Loucy (cell line): ENCODE results near the gene PACC1.

Source experiments
- H2AFZ ChIP-seq: fragments of 200-600 bp; sonication (generic); 2 replicates; pipeline ENCODE4 v1.6.0; 2016; ENCODE audit warnings: antibody characterized with exemption, mild to moderate bottlenecking, low read length, moderate library complexity
- H3F3A ChIP-seq: fragments of 200-600 bp; 2 replicates; pipeline ENCODE4 v1.6.0; 2016; ENCODE audit warnings: antibody characterized with exemption, low read depth, mild to moderate bottlenecking
- H3K27me3 ChIP-seq: fragments of 200-600 bp; sonication (generic); 2 replicates; pipeline ENCODE4 v1.6.1; 2014; ENCODE audit warnings: low read length, mild to moderate bottlenecking; ENCODE audit not compliant: insufficient read depth, poor library complexity, severe bottlenecking
- H3K36me3 ChIP-seq: fragments of 200-600 bp; sonication (generic); 2 replicates; pipeline ENCODE4 v1.6.1; 2016; ENCODE audit warnings: low read length; ENCODE audit not compliant: insufficient read depth
- H3K4me1 ChIP-seq: fragments of 200-600 bp; sonication (generic); 2 replicates; pipeline ENCODE4 v1.5.1; 2014; ENCODE audit warnings: low read length, mild to moderate bottlenecking; ENCODE audit not compliant: insufficient read depth, poor library complexity, severe bottlenecking
- H3K4me2 ChIP-seq: fragments of 200-600 bp; sonication (generic); 2 replicates; pipeline ENCODE4 v1.6.0; 2014; ENCODE audit warnings: antibody characterized with exemption, low read length, low read depth, mild to moderate bottlenecking; ENCODE audit not compliant: poor library complexity, severe bottlenecking
- H3K4me3 ChIP-seq: fragments of 200-600 bp; sonication (generic); 2 replicates; pipeline ENCODE4 v1.5.1; 2014; ENCODE audit warnings: low read length, mild to moderate bottlenecking, mixed read lengths; ENCODE audit not compliant: poor library complexity, severe bottlenecking
- H3K79me2 ChIP-seq: fragments of 200-600 bp; sonication (generic); 2 replicates; pipeline ENCODE4 v1.6.1; 2014; ENCODE audit warnings: low read length; ENCODE audit not compliant: insufficient read depth
- H3K9ac ChIP-seq: fragments of 200-600 bp; sonication (generic); 2 replicates; pipeline ENCODE4 v1.6.0; 2014; ENCODE audit warnings: mild to moderate bottlenecking, low read depth, low read length, moderate library complexity; ENCODE audit not compliant: poor library complexity, severe bottlenecking
- H3K9me2 ChIP-seq: fragments of 200-600 bp; sonication (generic); replicated peaks from 2 replicates; pipeline ENCODE4 v1.6.1; 2016; ENCODE audit warnings: low read depth, low read length, mixed read lengths
- H3K9me3 ChIP-seq: fragments of 200-600 bp; sonication (generic); 2 replicates; pipeline ENCODE4 v1.6.1; 2014; ENCODE audit warnings: mild to moderate bottlenecking, antibody characterized with exemption, low read length, low read depth; ENCODE audit not compliant: insufficient read depth
- H4K20me1 ChIP-seq: fragments of 200-600 bp; sonication (generic); 2 replicates; pipeline ENCODE4 v1.6.0; 2014; ENCODE audit warnings: antibody characterized with exemption, low read length, mild to moderate bottlenecking; ENCODE audit not compliant: insufficient read depth, poor library complexity, severe bottlenecking
- CTCF ChIP-seq: fragments of 200-600 bp; sonication (generic); conservative IDR thresholded peaks from 2 replicates; pipeline ENCODE4 v1.5.1; 2014; ENCODE audit warnings: mild to moderate bottlenecking, antibody characterized with exemption, low read length
- EZH2phosphoT487 ChIP-seq: fragments of 200-600 bp; IDR thresholded peaks from 2 replicates; pipeline ENCODE4 v1.6.1; 2018; ENCODE audit warnings: antibody characterized with exemption, mild to moderate bottlenecking, moderate library complexity, borderline replicate concordance

Gene PACC1

GRCh38 chr1:212431644-212432043, 17.0 kb upstream of the PACC1 start:
- H3K9me2 ChIP-seq, result no peaks in the 10 kb centered on the region
- H3K4me1 ChIP-seq, result peaks cover 25% of the 10 kb centered on the region
- H3K36me3 ChIP-seq, result no peaks in the 10 kb centered on the region
- H2AFZ ChIP-seq, result no peak overlapping the region
- H3F3A ChIP-seq, result no peaks in the 10 kb centered on the region
- H3K79me2 ChIP-seq, result no peaks in the 10 kb centered on the region
- H4K20me1 ChIP-seq, result no peaks in the 10 kb centered on the region
- no peak overlapping the region for H3K9ac ChIP-seq
- no peak overlapping the region for H3K4me2 ChIP-seq
- H3K4me3 ChIP-seq, result no peak overlapping the region
- TF ChIP-seq EZH2phosphoT487, result no peak
- no peak for TF ChIP-seq CTCF
- H3K9me3 ChIP-seq, result no peaks in the 10 kb centered on the region
- no peaks in the 10 kb centered on the region for H3K27me3 ChIP-seq

- Histone ChIP-seq H3K79me2 (no peaks in the 10 kb centered on the region), H3K9me3 (no peaks in the 10 kb centered on the region), H3F3A (no peaks in the 10 kb centered on the region), H3K27me3 (no peaks in the 10 kb centered on the region), H3K4me1 (peaks cover 25% of the 10 kb centered on the region), H2AFZ (no peak overlapping the region), H3K4me3 (no peak overlapping the region), H4K20me1 (no peaks in the 10 kb centered on the region), H3K4me2 (no peak overlapping the region), H3K9me2 (no peaks in the 10 kb centered on the region), H3K36me3 (no peaks in the 10 kb centered on the region), H3K9ac (no peak overlapping the region)
- no peak for TF ChIP-seq EZH2phosphoT487
- TF ChIP-seq CTCF, result no peak
Observed at GRCh38 chr1:212430955-212431394, 16.3 kb upstream of the PACC1 start.

GRCh38 chr1:212430416-212430815, 15.7 kb upstream of the PACC1 start:
- Histone ChIP-seq H2AFZ (no peak overlapping the region), H3K9me3 (no peaks in the 10 kb centered on the region), H3F3A (no peaks in the 10 kb centered on the region), H3K4me1 (peaks cover 25% of the 10 kb centered on the region), H3K36me3 (no peaks in the 10 kb centered on the region), H3K4me3 (no peak overlapping the region), H3K4me2 (no peak overlapping the region), H3K9ac (no peak overlapping the region), H3K79me2 (no peaks in the 10 kb centered on the region), H4K20me1 (no peaks in the 10 kb centered on the region), H3K27me3 (no peaks in the 10 kb centered on the region), H3K9me2 (no peaks in the 10 kb centered on the region)
- TF ChIP-seq EZH2phosphoT487, result no peak
- TF ChIP-seq CTCF, result no peak
